GM12878 (cell line): ENCODE data around the gene STAT5B. TPM values are rescaled to one million over a fixed set of nuclear protein-coding genes. Genes with fewer than 3 reads are reported as not detected.

Experiments
- ATAC-seq: fragments of 200-7000 bp; cut with Tn5 transposase; 3 replicates; pipeline ENCODE4 v1.9.1; 2020; ENCODE audit warnings: mild to moderate bottlenecking, moderate library complexity
- Bru-seq: library from RNA; stranded (reverse); fragments of 400-500 nt; gene quantifications from one replicate; lab custom pipeline; 2021; lab: Mats Ljungman, UMichigan
- BruChase-seq, 2 experiments: library from RNA; stranded (reverse); fragments of 400-500 nt; gene quantifications; one replicate each; lab custom pipeline; 2021; lab: Mats Ljungman, UMichigan
- BruUV-seq: library from RNA; stranded (reverse); fragments of 400-500 nt; replicated peaks from 2 replicates; lab custom pipeline; 2021; lab: Mats Ljungman, UMichigan
- CTCF ChIA-PET: fragments of 300-600 bp; sonication (Branson Sonifier 250); formaldehyde crosslinking; extraction: SDS; loops from one replicate; lab custom pipeline; 2021; ENCODE audit warnings: inconsistent platforms; lab: Yijun Ruan, JAX
- POLR2A ChIA-PET: fragments of 350-600 bp; formaldehyde crosslinking; extraction: SDS; loops from one replicate; lab custom pipeline; 2021; ENCODE audit warnings: inconsistent platforms; lab: Charles Lee
- RAD21 ChIA-PET: fragments of 300-600 bp; sonication (Branson Sonifier 250); formaldehyde crosslinking; loops from one replicate; lab custom pipeline; 2023; ENCODE audit warnings: antibody characterized with exemption; ENCODE audit not compliant: unreplicated experiment; lab: Charles Lee
- SMC1A ChIA-PET: fragments of 300-600 bp; sonication (Branson Sonifier 250); formaldehyde crosslinking; loops from one replicate; lab custom pipeline; 2023; ENCODE audit not compliant: unreplicated experiment, uncharacterized antibody; lab: Charles Lee
- DNase-seq: peaks from one replicate; pipeline ENCODE4 v3.0.0-alpha.2; 2011; ENCODE audit warnings: low read depth, low spot score
- FAIRE-seq: peaks from 3 replicates; lab custom pipeline; 2011; peaks lifted over from hg19 to GRCh38; lab: Jason Lieb, UNC
- H2AFZ ChIP-seq: 2 replicates; pipeline ENCODE4 v1.6.0; 2011; ENCODE audit warnings: low read depth, low read length, control low read depth; ENCODE audit not compliant: control insufficient read depth
- H3K27ac ChIP-seq: 2 replicates; pipeline ENCODE4 v1.5.1; 2011; ENCODE audit warnings: control low read depth; ENCODE audit not compliant: control insufficient read depth, insufficient read depth
- H3K27me3 ChIP-seq, 2 experiments: replicated peaks in 1 of 2; 2 replicates each; pipeline versions ENCODE4 v1.6.0 to v1.6.1; 2011; ENCODE audit warnings: low read length in 1 of 2; ENCODE audit not compliant: control insufficient read depth in 2 of 2, insufficient read depth in 2 of 2
- H3K36me3 ChIP-seq, 2 experiments: 2 replicates each; pipeline ENCODE4 v1.5.1; 2011; ENCODE audit warnings: low read length in 1 of 2; ENCODE audit not compliant: control insufficient read depth in 2 of 2, insufficient read depth in 2 of 2
- H3K4me1 ChIP-seq: 2 replicates; pipeline ENCODE4 v1.6.1; 2011; ENCODE audit warnings: mild to moderate bottlenecking, low read length, moderate library complexity, mixed read lengths; ENCODE audit not compliant: control insufficient read depth, insufficient read depth
- H3K4me2 ChIP-seq: 2 replicates; pipeline ENCODE4 v1.6.0; 2011; ENCODE audit warnings: control low read depth; ENCODE audit not compliant: control insufficient read depth, insufficient read depth
- H3K4me3 ChIP-seq: fragments of 200-600 bp; sonication (generic); 2 replicates; pipeline ENCODE4 v1.5.1; 2016
- H3K79me2 ChIP-seq: 2 replicates; pipeline ENCODE4 v1.6.0; 2011; ENCODE audit warnings: low read length; ENCODE audit not compliant: control insufficient read depth, insufficient read depth
- H3K9ac ChIP-seq: 2 replicates; pipeline ENCODE4 v1.8.0; 2011; ENCODE audit warnings: low read length, control low read depth, mixed read lengths; ENCODE audit not compliant: control insufficient read depth, insufficient read depth
- H3K9me3 ChIP-seq: replicated peaks from 3 replicates; pipeline ENCODE4 v1.5.1; 2011; ENCODE audit warnings: mild to moderate bottlenecking, low read length; ENCODE audit not compliant: control insufficient read depth, insufficient read depth
- H4K20me1 ChIP-seq: 2 replicates; pipeline ENCODE4 v1.6.0; 2011; ENCODE audit not compliant: control insufficient read depth, insufficient read depth
- BHLHE40 ChIP-seq, 2 experiments: fragments of 450-650 bp in 1 of 2; IDR thresholded peaks; 2 replicates each; pipeline ENCODE4 v1.6.1; 2011 to 2017; ENCODE audit warnings: low read depth in 2 of 2, borderline replicate concordance in 1 of 2, improper control_type of control experiment in 1 of 2, low read length in 1 of 2, mild to moderate bottlenecking in 1 of 2
- BRCA1 ChIP-seq: IDR thresholded peaks from 2 replicates; pipeline ENCODE4 v1.6.1; 2011; ENCODE audit warnings: low read depth, low read length, improper control_type of control experiment
- HDAC2 ChIP-seq: fragments of 200-600 bp; sonication (generic); IDR thresholded peaks from 2 replicates; pipeline ENCODE4 v1.6.1; 2017
- NRF1 ChIP-seq: conservative IDR thresholded peaks from 2 replicates; pipeline ENCODE4 v1.6.1; 2011; ENCODE audit warnings: mild to moderate bottlenecking, low read depth, low read length, improper control_type of control experiment
- REST ChIP-seq: IDR thresholded peaks from 2 replicates; pipeline ENCODE4 v1.6.1; 2012; ENCODE audit warnings: mild to moderate bottlenecking, low read depth, low read length
- TCF12 ChIP-seq: IDR thresholded peaks from 2 replicates; pipeline ENCODE4 v1.6.1; 2011; ENCODE audit warnings: low read depth, mild to moderate bottlenecking, low read length
- ZNF217 ChIP-seq: fragments of 450-650 bp; IDR thresholded peaks from 2 replicates; pipeline ENCODE4 v1.6.1; 2017; ENCODE audit warnings: antibody characterized with exemption, mild to moderate bottlenecking
- WGBS: methylation state at CpG from one replicate; pipeline ENCODE4 v1.1.6; 2016; ENCODE audit warnings: low lambda C conversion rate; ENCODE audit not compliant: insufficient replicate concordance, insufficient coverage; ENCODE audit errors: missing lambda C conversion rate; 5-methylcytosine and 5-hydroxymethylcytosine counted together
- in situ Hi-C: fragments of 300-500 bp; cut with MboI; formaldehyde crosslinking; loops from 9 replicates; pipeline ENCODE4 v1.14.3; 2018; ENCODE audit warnings: mixed read lengths
- intact Hi-C: fragments of 100-400 bp; cut with micrococcal nuclease; formaldehyde crosslinking; loops from one replicate; pipeline ENCODE4 v1.14.2; 2022; ENCODE audit not compliant: unreplicated experiment
- long read RNA-seq, 2 experiments: library from polyadenylated mRNA; unstranded; transcript quantifications; one replicate each; pipeline ENCODE4 v2.0.0, GENCODE V29; 2019 to 2020
- polyA minus RNA-seq, 3 experiments: library from RNA; depleted of rRNA, polyadenylated mRNA; stranded (reverse); fragments of >200 nt; gene quantifications; 2 replicates each; pipeline ENCODE4 v1.2.3, GENCODE V29; 2011
- polyA plus RNA-seq, 11 experiments: library from polyadenylated mRNA; depleted of rRNA in 4 of 11; unstranded in 6 of 11; stranded (reverse) in 5 of 11; fragments of >200 nt; fragmentation: Nextera tagmentation in 4 of 11; fragmentation: Illumina TruSeq in 1 of 11; extraction: Ambion mirVana in 4 of 11; extraction: Trizol in 1 of 11; gene quantifications; 1 replicate in 1 of 11; 2 replicates in 10 of 11; pipeline versions ENCODE4 v1.2.1 to v1.2.3, GENCODE V29; 2011 to 2016; ENCODE audit warnings: inconsistent platforms in 2 of 11, missing spikeins in 2 of 11, low read depth in 1 of 11
- total RNA-seq, 4 experiments: library from RNA; depleted of rRNA in 3 of 4; stranded (reverse); fragments of >200 nt in 3 of 4; fragmentation: Illumina TruSeq in 1 of 4; extraction: Trizol in 1 of 4; gene quantifications; 2 replicates each; pipeline versions ENCODE4 v1.2.1 to v1.2.3, GENCODE V29; 2013 to 2021
- TF ChIP-seq, protein P1 (sequence below): fragments of 450-650 bp; IDR thresholded peaks from 2 replicates; pipeline ENCODE4 v1.6.1; 2016; ENCODE audit warnings: mild to moderate bottlenecking, moderate library complexity, borderline replicate concordance
- TF ChIP-seq, protein P2 (sequence below): IDR thresholded peaks from 2 replicates; pipeline ENCODE4 v1.6.1; 2011; ENCODE audit warnings: low read depth, mild to moderate bottlenecking, low read length, moderate library complexity, borderline replicate concordance; ENCODE audit errors: extremely low read depth
- TF ChIP-seq, protein P3 (sequence below): IDR thresholded peaks from 2 replicates; pipeline ENCODE4 v1.6.1; 2012; ENCODE audit warnings: low read depth, low read length, improper control_type of control experiment

Gene STAT5B
- total RNA-seq (2013; cell fraction: nucleolus; rRNA removed), result 80.4 and 88.9 TPM in 2 replicates
- total RNA-seq (2014; rRNA removed) (54.0 and 58.5 TPM in 2 replicates), total RNA-seq (2014; rRNA removed; fragmentation: Illumina TruSeq; extraction: Trizol) (37.1 and 38.1 TPM in 2 replicates), total RNA-seq (2021) (66.6 and 69.6 TPM in 2 replicates), polyA plus RNA-seq (2011; rRNA removed) (46.0 and 52.8 TPM in 2 replicates), polyA plus RNA-seq (2014; fragmentation: Illumina TruSeq; extraction: Trizol) (57.8 and 60.2 TPM in 2 replicates), polyA plus RNA-seq (2014; fragmentation: Nextera tagmentation; extraction: Ambion mirVana) (10 to 100 TPM; 11.0 to 11.8 TPM), polyA plus RNA-seq (2014; rRNA removed) (56.9 and 59.2 TPM in 2 replicates), polyA plus RNA-seq (2016; fragmentation: Nextera tagmentation; extraction: Ambion mirVana) (10 to 100 TPM; 38.8 to 40.6 TPM), polyA minus RNA-seq (2011; rRNA and poly(A)+ RNA removed) (38.7 and 49.0 TPM in 2 replicates), Bru-seq, nascent RNA (percentile 71 among the genes with signal in this experiment), BruChase-seq, experiment 1, labeled RNA remaining after a 6-hour chase (percentile 85 among the genes with signal in this experiment), BruChase-seq, experiment 2, labeled RNA remaining after a 2-hour chase (percentile 77 among the genes with signal in this experiment)
- 22.5 TPM for polyA plus RNA-seq (2011; ENCODE audit: low read depth)
- polyA plus RNA-seq (2011; cell fraction: cytosol; rRNA removed), result 41.9 and 44.7 TPM in 2 replicates
- polyA plus RNA-seq (2011; cell fraction: nucleus; rRNA removed), result 70.8 and 85.5 TPM in 2 replicates
- 33.3 and 39.8 TPM in 2 replicates for polyA plus RNA-seq (2012)
- polyA minus RNA-seq (2011; cell fraction: cytosol; rRNA and poly(A)+ RNA removed), result 18.0 and 18.9 TPM in 2 replicates
- 15.6 and 24.7 TPM in 2 replicates for polyA minus RNA-seq (2011; cell fraction: nucleus; rRNA and poly(A)+ RNA removed)
- long read RNA-seq, experiment 1, partial matches to known transcripts, result 2 of 5 reads
- long read RNA-seq, experiment 1, other reads (novel, unspliced or antisense), result 3 of 5 reads
- long read RNA-seq, experiment 2, partial matches to known transcripts, result 28 of 31 reads
- long read RNA-seq, experiment 2, other reads (novel, unspliced or antisense), result 3 of 31 reads

DNA sequence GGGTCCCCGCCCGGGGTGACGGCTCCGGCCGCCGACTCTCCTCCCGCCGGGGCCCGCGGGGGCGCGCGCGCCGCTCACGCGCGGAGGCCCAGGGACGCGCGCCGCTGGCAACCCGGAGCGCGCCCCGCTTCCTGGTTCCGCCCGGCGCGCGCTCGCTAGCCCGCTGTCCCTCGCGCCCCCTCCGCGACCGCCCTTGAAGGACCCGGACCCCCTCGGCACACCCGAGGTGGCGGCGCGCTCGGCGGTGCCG, at the start of gene STAT5B:
Gene STAT5B (minus strand): TSS at position 33 of the 250 bp plus-strand sequence. CDS start 44,264 bp downstream, outside the sequence.
- ChIA-PET RAD21 (no interaction called here), CTCF (interaction anchor here (1.0 to 2.0 kb wide), 2 partner anchors 10 to 130 kb away, joined by 3 to 14 read pairs; no protein-coding TSS in a partner anchor), SMC1A (interaction anchor here (1.0 kb wide), 1 partner anchor 9 kb away, joined by 3 read pairs; no protein-coding TSS in a partner anchor), POLR2A (interaction anchor here (1.0 to 1.3 kb wide), 2 partner anchors 11 to 13 kb away, joined by 5 read pairs; partner anchors contain the start of gene STAT5A)
- peak; percentile 56 for ATAC-seq
- intact Hi-C loops, result no loop called here
- FAIRE-seq, result no peak
- no peaks in the 10 kb centered on the region for H3K27me3 ChIP-seq
- peak within 1 kb of the TSS; percentile 81 for H3K4me3 ChIP-seq
- H3K27ac ChIP-seq, result peak within 1 kb of the TSS; percentile 77
- DNase-seq, result no peak
- in situ Hi-C loops, result no loop called here
- H3K36me3 ChIP-seq, result no peaks in the 10 kb centered on the region
- peak within 1 kb of the TSS; percentile 83 for H3K9ac ChIP-seq
- peaks cover 42% of the 10 kb centered on the region for H3K79me2 ChIP-seq
- H4K20me1 ChIP-seq, result no peaks in the 10 kb centered on the region
- peak within 1 kb of the TSS; percentile 98 for H3K4me2 ChIP-seq
- peaks cover 23% of the 10 kb centered on the region for H3K4me1 ChIP-seq
- WGBS, result 2% methylated on average over 33 of the region's 47 CpGs
- BruUV-seq, result no TSS peak
- peak within 1 kb of the TSS; percentile 88 for H2AFZ ChIP-seq
- no peaks in the 10 kb centered on the region for H3K9me3 ChIP-seq
- TF ChIP-seq BRCA1, result no peak
- no peak for TF ChIP-seq HDAC2
- TF ChIP-seq, protein P1, sequence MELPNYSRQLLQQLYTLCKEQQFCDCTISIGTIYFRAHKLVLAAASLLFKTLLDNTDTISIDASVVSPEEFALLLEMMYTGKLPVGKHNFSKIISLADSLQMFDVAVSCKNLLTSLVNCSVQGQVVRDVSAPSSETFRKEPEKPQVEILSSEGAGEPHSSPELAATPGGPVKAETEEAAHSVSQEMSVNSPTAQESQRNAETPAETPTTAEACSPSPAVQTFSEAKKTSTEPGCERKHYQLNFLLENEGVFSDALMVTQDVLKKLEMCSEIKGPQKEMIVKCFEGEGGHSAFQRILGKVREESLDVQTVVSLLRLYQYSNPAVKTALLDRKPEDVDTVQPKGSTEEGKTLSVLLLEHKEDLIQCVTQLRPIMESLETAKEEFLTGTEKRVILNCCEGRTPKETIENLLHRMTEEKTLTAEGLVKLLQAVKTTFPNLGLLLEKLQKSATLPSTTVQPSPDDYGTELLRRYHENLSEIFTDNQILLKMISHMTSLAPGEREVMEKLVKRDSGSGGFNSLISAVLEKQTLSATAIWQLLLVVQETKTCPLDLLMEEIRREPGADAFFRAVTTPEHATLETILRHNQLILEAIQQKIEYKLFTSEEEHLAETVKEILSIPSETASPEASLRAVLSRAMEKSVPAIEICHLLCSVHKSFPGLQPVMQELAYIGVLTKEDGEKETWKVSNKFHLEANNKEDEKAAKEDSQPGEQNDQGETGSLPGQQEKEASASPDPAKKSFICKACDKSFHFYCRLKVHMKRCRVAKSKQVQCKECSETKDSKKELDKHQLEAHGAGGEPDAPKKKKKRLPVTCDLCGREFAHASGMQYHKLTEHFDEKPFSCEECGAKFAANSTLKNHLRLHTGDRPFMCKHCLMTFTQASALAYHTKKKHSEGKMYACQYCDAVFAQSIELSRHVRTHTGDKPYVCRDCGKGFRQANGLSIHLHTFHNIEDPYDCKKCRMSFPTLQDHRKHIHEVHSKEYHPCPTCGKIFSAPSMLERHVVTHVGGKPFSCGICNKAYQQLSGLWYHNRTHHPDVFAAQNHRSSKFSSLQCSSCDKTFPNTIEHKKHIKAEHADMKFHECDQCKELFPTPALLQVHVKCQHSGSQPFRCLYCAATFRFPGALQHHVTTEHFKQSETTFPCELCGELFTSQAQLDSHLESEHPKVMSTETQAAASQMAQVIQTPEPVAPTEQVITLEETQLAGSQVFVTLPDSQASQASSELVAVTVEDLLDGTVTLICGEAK, result no peak
- TF ChIP-seq BHLHE40 (IDR thresholded peaks at IDR 0.05; ENCODE audit: borderline replicate concordance in 1 of 2, low read depth in 2 of 2, low read length in 1 of 2), result peak in 1 of 2 experiments; percentile 71; a peak in 2 of 4 replicates
- TF ChIP-seq, protein P2, sequence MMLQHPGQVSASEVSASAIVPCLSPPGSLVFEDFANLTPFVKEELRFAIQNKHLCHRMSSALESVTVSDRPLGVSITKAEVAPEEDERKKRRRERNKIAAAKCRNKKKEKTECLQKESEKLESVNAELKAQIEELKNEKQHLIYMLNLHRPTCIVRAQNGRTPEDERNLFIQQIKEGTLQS, result no peak
- no peak for TF ChIP-seq NRF1
- TF ChIP-seq REST, result no peak
- TF ChIP-seq TCF12, result no peak
- TF ChIP-seq, protein P3, sequence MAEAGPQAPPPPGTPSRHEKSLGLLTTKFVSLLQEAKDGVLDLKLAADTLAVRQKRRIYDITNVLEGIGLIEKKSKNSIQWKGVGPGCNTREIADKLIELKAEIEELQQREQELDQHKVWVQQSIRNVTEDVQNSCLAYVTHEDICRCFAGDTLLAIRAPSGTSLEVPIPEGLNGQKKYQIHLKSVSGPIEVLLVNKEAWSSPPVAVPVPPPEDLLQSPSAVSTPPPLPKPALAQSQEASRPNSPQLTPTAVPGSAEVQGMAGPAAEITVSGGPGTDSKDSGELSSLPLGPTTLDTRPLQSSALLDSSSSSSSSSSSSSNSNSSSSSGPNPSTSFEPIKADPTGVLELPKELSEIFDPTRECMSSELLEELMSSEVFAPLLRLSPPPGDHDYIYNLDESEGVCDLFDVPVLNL, result no peak
- 0 out of 2 replicates have a peak, but pooled peaks have one; percentile 15 for TF ChIP-seq ZNF217
